ENCODE measurements around the gene MAP2. TPM values are rescaled to one million over a fixed set of nuclear protein-coding genes. Genes with fewer than 3 reads are reported as not detected.

The MAP2 gene
- total and polyA plus RNA-seq, 10 of the 15 experiments (the other 5 are each of a cell fraction or from before 2014, with no cell fraction given): 0.01 TPM; not detected in 9

DNA sequence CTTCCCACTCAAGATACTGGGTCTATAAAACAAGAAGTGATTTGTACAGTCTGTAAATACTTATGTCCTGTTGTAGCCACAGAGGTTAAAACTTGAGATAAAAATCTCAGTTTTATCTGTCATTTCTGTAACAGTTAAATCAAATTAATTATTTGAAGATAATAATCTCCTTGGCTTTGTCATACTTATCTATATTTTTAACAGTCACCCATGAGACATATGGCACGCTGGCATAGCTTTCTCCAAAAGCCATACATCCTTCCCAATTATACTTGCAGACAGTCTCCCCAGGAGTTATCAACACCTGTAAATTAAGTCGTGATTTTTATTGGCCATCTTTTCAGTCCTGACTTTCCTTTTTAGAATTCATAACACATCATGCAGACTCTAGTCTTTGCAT is 278.9 kb downstream of the MAP2 start (continued):
- TF ChIP-seq, protein P1, sequence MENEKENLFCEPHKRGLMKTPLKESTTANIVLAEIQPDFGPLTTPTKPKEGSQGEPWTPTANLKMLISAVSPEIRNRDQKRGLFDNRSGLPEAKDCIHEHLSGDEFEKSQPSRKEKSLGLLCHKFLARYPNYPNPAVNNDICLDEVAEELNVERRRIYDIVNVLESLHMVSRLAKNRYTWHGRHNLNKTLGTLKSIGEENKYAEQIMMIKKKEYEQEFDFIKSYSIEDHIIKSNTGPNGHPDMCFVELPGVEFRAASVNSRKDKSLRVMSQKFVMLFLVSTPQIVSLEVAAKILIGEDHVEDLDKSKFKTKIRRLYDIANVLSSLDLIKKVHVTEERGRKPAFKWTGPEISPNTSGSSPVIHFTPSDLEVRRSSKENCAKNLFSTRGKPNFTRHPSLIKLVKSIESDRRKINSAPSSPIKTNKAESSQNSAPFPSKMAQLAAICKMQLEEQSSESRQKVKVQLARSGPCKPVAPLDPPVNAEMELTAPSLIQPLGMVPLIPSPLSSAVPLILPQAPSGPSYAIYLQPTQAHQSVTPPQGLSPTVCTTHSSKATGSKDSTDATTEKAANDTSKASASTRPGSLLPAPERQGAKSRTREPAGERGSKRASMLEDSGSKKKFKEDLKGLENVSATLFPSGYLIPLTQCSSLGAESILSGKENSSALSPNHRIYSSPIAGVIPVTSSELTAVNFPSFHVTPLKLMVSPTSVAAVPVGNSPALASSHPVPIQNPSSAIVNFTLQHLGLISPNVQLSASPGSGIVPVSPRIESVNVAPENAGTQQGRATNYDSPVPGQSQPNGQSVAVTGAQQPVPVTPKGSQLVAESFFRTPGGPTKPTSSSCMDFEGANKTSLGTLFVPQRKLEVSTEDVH (IDR thresholded peaks at IDR 0.05; ENCODE audit: low read depth, partially characterized antibody): no peak
- TF ChIP-seq ZBED1 (IDR thresholded peaks at IDR 0.05; ENCODE audit: borderline replicate concordance) (no peak), SMC3 (IDR thresholded peaks at IDR 0.05; ENCODE audit: borderline replicate concordance, low read length) (no peak), CTCF (IDR thresholded peaks at IDR 0.05 in 2 of 3, conservative IDR thresholded peaks at IDR 0.05 in 1 of 3; ENCODE audit: control insufficient read depth in 2 of 3, extremely low read depth in 1 of 3, insufficient read depth in 1 of 3, low read depth in 3 of 3, low read length in 3 of 3) (no peak), ATF7 (IDR thresholded peaks at IDR 0.05; ENCODE audit: low read depth) (no peak), POU2F2 (IDR thresholded peaks at IDR 0.05; ENCODE audit: borderline replicate concordance, low read depth, low read length) (no peak), KDM1A (IDR thresholded peaks at IDR 0.05; ENCODE audit: borderline replicate concordance) (no peak)

- no TSS peak for BruUV-seq (replicated peaks)
- no peaks in the 10 kb centered on the region for H3K4me1 ChIP-seq (ENCODE audit: control insufficient read depth, insufficient read depth, low read length)
- FAIRE-seq (no peak), DNase-seq (ENCODE audit: low read depth, low spot score) (no peak), ATAC-seq (no peak)
- no peak overlapping the region for H3K9ac ChIP-seq (ENCODE audit: control insufficient read depth, insufficient read depth, low read length)
- no peaks in the 10 kb centered on the region for H4K20me1 ChIP-seq (ENCODE audit: control insufficient read depth, insufficient read depth)
- CTCF ChIA-PET: interaction anchor here (1.2 kb wide), 1 partner anchor 489 kb away, joined by 3 read pairs; no protein-coding TSS in a partner anchor
- no peak overlapping the region for H2AFZ ChIP-seq (ENCODE audit: control insufficient read depth, low read depth, low read length)
- in situ Hi-C loops (cut with MboI): no loop called here
- H3K27ac ChIP-seq (ENCODE audit: control insufficient read depth, insufficient read depth): no peak overlapping the region
- no peak for TF ChIP-seq CHD4 (IDR thresholded peaks at IDR 0.05)
- no peak for TF ChIP-seq TARDBP (IDR thresholded peaks at IDR 0.05; ENCODE audit: borderline replicate concordance)
- no peak for TF ChIP-seq ZNF24 (IDR thresholded peaks at IDR 0.05)
- TF ChIP-seq ESRRA (IDR thresholded peaks at IDR 0.05; ENCODE audit: low read length): no peak
- TF ChIP-seq, protein P2, sequence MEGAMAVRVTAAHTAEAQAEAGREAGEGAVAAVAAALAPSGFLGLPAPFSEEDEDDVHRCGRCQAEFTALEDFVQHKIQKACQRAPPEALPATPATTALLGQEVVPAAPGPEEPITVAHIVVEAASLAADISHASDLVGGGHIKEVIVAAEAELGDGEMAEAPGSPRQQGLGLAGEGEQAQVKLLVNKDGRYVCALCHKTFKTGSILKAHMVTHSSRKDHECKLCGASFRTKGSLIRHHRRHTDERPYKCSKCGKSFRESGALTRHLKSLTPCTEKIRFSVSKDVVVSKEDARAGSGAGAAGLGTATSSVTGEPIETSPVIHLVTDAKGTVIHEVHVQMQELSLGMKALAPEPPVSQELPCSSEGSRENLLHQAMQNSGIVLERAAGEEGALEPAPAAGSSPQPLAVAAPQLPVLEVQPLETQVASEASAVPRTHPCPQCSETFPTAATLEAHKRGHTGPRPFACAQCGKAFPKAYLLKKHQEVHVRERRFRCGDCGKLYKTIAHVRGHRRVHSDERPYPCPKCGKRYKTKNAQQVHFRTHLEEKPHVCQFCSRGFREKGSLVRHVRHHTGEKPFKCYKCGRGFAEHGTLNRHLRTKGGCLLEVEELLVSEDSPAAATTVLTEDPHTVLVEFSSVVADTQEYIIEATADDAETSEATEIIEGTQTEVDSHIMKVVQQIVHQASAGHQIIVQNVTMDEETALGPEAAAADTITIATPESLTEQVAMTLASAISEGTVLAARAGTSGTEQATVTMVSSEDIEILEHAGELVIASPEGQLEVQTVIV (IDR thresholded peaks at IDR 0.05; ENCODE audit: borderline replicate concordance, partially characterized antibody): no peak
- RAD21 ChIA-PET (ENCODE audit: unreplicated experiment): no interaction called here
- no peaks in the 10 kb centered on the region for H3K36me3 ChIP-seq (ENCODE audit: control insufficient read depth in 2 of 2, insufficient read depth in 2 of 2, low read length in 1 of 2)
- H3K79me2 ChIP-seq (ENCODE audit: control insufficient read depth, insufficient read depth, low read length): no peaks in the 10 kb centered on the region
- intact Hi-C loops (cut with micrococcal nuclease; ENCODE audit: unreplicated experiment): no loop called here
- SMC1A ChIA-PET (ENCODE audit: uncharacterized antibody, unreplicated experiment): no interaction called here
- H3K4me3 ChIP-seq: no peak overlapping the region
- POLR2A ChIA-PET: no interaction called here
- H3K27me3 ChIP-seq (replicated peaks in 1 of 2; ENCODE audit: control insufficient read depth in 2 of 2, insufficient read depth in 2 of 2, low read length in 1 of 2): no peaks in the 10 kb centered on the region; a peak in 1 of 4 replicates
- no peaks in the 10 kb centered on the region for H3K9me3 ChIP-seq (replicated peaks; ENCODE audit: control insufficient read depth, insufficient read depth, low read length)
- H3K4me2 ChIP-seq (ENCODE audit: control insufficient read depth, insufficient read depth): no peak overlapping the region
Observed at GRCh38 chr2:209713219-209713618, 289.4 kb downstream of the MAP2 start.

Measured in GM12878 (cell line).